SK-N-SH treated with all-trans-retinoic acid at 6 μM for 48 hours (cell line): ENCODE data around the gene HOPX.

Experiments used
- ARNTL ChIP-seq: fragments of 450-650 bp; formaldehyde crosslinking; IDR thresholded peaks from 2 replicates; pipeline ENCODE4 v1.5.0; 2020; ENCODE audit warnings: low read depth, mild to moderate bottlenecking, moderate library complexity, borderline replicate concordance
- CREB5 ChIP-seq: fragments of 250-450 bp; sonication (Bioruptor Pico); IDR thresholded peaks from 2 replicates; pipeline ENCODE4 v1.5.1; 2020; ENCODE audit warnings: low read depth, mild to moderate bottlenecking, moderate library complexity
- CSRNP3 ChIP-seq: fragments of 250-450 bp; sonication (Bioruptor Pico); IDR thresholded peaks from 2 replicates; pipeline ENCODE4 v1.5.1; 2021; ENCODE audit warnings: mild to moderate bottlenecking, moderate library complexity
- ESRRG ChIP-seq: fragments of 250-450 bp; sonication (Bioruptor Pico); IDR thresholded peaks from 2 replicates; pipeline ENCODE4 v1.6.1; 2021; ENCODE audit warnings: mild to moderate bottlenecking
- RARB ChIP-seq: fragments of 250-450 bp; sonication (Bioruptor Pico); IDR thresholded peaks from 2 replicates; pipeline ENCODE4 v1.8.0; 2021; ENCODE audit warnings: mild to moderate bottlenecking, moderate library complexity
- TOX ChIP-seq: fragments of 250-450 bp; sonication (Bioruptor Pico); IDR thresholded peaks from 2 replicates; pipeline ENCODE4 v1.8.0; 2021; ENCODE audit warnings: mild to moderate bottlenecking, moderate library complexity, borderline replicate concordance
- ZFP3 ChIP-seq: fragments of 250-450 bp; sonication (Bioruptor Pico); IDR thresholded peaks from 2 replicates; pipeline ENCODE4 v1.5.0; 2020; ENCODE audit warnings: mild to moderate bottlenecking, moderate library complexity
- ZNF565 ChIP-seq: fragments of 450-650 bp; formaldehyde crosslinking; conservative IDR thresholded peaks from 2 replicates; pipeline ENCODE4 v1.5.0; 2020; ENCODE audit warnings: low read depth, mild to moderate bottlenecking, moderate library complexity
- TF ChIP-seq, protein P1 (sequence below): fragments of 250-450 bp; sonication (Bioruptor Pico); IDR thresholded peaks from 2 replicates; pipeline ENCODE4 v1.5.0; 2020; ENCODE audit warnings: mild to moderate bottlenecking, moderate library complexity

DNA sequence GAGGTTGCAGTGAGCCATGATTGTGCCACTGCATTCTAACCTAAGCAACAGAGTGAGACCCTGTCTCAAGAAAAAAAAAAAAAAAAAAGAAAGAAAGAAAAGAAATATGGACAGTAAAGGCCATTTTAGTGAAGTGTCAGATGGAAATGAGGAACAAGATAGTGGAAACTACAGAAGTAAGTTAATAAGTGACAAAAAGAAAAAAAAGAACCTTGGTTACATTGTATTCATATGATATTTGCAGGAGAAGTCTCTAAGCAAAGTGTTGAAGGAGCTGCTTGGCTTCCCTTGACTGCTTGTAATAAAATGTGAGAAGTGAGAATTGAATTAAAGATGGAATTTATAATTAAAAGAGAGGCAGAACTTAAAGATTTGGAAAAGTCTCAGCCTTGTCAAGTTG is 73.2 kb downstream of the HOPX start:
- TF ChIP-seq CREB5 (CRISPR knock-in tag) (no peak), ZNF565 (CRISPR knock-in tag) (no peak), TOX (CRISPR knock-in tag) (no peak), ZFP3 (CRISPR knock-in tag) (no peak), ARNTL (CRISPR knock-in tag) (no peak), ESRRG (CRISPR knock-in tag) (no peak), CSRNP3 (CRISPR knock-in tag) (no peak), RARB (no peak)
- TF ChIP-seq, protein P1, sequence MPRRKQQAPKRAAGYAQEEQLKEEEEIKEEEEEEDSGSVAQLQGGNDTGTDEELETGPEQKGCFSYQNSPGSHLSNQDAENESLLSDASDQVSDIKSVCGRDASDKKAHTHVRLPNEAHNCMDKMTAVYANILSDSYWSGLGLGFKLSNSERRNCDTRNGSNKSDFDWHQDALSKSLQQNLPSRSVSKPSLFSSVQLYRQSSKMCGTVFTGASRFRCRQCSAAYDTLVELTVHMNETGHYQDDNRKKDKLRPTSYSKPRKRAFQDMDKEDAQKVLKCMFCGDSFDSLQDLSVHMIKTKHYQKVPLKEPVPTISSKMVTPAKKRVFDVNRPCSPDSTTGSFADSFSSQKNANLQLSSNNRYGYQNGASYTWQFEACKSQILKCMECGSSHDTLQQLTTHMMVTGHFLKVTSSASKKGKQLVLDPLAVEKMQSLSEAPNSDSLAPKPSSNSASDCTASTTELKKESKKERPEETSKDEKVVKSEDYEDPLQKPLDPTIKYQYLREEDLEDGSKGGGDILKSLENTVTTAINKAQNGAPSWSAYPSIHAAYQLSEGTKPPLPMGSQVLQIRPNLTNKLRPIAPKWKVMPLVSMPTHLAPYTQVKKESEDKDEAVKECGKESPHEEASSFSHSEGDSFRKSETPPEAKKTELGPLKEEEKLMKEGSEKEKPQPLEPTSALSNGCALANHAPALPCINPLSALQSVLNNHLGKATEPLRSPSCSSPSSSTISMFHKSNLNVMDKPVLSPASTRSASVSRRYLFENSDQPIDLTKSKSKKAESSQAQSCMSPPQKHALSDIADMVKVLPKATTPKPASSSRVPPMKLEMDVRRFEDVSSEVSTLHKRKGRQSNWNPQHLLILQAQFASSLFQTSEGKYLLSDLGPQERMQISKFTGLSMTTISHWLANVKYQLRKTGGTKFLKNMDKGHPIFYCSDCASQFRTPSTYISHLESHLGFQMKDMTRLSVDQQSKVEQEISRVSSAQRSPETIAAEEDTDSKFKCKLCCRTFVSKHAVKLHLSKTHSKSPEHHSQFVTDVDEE, result no peak
